Dermis blood vessel endothelial cell (primary cell): ENCODE measurements around the gene SYT15. TPM values are rescaled to one million over a fixed set of nuclear protein-coding genes. Genes with fewer than 3 reads are reported as not detected.
"Not testable (repeated sequence)": the region's sequence is repeated elsewhere in the genome, so short reads cannot be mapped to it uniquely, and the experiment has no call there.

ENCODE experiments used
- DNase-seq: peaks from one replicate; pipeline ENCODE4 v3.0.0; 2010
- total RNA-seq: library from RNA; depleted of rRNA; stranded (reverse); fragments of >200 nt; gene quantifications from 2 replicates; pipeline ENCODE4 v1.2.3, GENCODE V29; 2014

The SYT15 gene
- total RNA-seq, 1 donor from 2014 or later, result 0.51 TPM

DNA sequence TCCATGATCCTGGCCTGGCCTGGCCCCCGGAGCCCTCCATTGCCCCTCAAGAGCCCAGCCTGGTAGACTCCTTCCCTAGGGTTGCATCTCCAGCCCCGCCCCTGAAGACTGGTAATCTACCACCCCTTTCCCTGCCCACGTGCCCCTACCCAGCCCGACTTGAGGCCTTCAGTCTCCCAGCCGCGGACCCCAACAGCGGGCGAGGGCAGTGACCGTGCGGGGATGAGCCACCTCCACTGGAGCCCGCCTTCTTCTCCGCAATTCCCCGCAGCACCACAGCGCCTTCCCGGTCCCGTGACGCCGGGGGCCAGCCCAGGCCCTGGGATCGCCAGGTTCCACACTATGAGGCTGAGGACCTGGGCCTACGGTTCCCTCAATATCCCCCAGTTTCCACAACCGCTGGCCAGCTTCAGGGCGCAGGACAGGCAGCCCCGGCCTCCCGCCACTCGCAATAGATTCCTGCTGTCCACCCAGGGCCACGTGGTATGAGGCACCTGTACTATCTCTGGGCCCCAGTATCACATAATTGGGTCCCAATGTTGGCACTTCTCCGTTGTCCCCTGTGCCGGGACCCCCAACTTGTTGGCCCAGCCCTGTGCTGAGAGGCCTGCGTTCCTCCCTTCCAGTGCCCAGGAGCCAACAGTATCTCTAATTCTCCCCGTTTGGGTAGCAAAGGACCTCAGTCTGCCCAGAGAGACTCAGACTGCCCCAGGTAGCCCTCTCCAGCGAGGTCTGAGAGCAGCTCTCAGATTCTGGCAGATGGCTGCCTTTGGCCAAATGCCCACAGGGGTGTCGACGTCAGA, 21.4 kb upstream of the SYT15 start:
- DNase-seq, result no peak

- no peak for DNase-seq
Observed at GRCh38 chr10:46558122-46558391, 20.9 kb upstream of the SYT15 start.

GRCh38 chr10:46558392-46559185, 20.3 kb upstream of the SYT15 start:
- no peak for DNase-seq

GRCh38 chr10:46559231-46559671, 19.7 kb upstream of the SYT15 start:
- DNase-seq, result no peak

DNA sequence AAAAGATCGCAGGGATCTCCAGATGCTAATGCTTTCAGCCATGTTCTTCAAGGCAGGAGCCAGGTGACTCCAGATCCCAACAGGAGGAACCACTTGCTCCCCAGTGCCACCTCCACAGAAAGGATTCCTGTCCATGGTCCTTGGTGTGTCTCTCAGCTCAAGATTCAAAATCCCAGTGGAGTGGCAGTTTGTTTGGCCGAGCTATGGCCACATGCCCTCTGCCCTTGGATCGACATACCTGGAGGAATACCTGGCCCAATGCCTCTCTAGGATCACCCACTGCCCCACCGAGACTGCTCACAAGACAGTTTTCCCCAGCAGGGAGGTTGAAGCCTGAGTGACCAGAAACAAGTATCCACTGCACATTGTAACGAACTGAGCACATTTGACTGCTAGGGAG, 18.5 kb upstream of the SYT15 start:
- DNase-seq, result no peak

GRCh38 chr10:46560952-46561351, 18.0 kb upstream of the SYT15 start:
- no peak for DNase-seq

- DNase-seq, result peak; percentile 81
Observed at GRCh38 chr10:46565591-46566332, 13.2 kb upstream of the SYT15 start.

- DNase-seq, result not testable (repeated sequence)
Observed at GRCh38 chr10:46567151-46567550, 11.8 kb upstream of the SYT15 start.

GRCh38 chr10:46570655-46571054, 8.3 kb upstream of the SYT15 start:
- not testable (repeated sequence) for DNase-seq

DNA sequence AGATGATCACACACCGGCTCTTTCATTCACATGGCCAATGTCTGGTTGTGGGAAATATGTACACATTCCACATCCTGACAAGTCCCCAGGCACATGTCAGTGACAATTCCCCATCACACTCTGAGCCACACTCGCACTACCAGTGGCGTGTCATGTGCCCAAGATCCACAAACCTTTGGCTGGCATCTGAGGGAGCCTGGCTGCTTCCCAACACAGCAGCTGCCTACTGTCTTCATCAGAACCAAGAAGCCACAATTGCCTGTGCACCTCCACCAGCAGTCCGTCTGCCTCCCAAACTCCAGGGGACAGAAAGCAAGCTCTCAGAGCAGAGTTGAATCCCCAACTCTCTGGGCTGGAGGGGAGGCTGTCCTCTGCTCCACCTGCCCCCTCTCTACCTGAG, 6.2 kb upstream of the SYT15 start:
- DNase-seq, result not testable (repeated sequence)

- DNase-seq, result peak; percentile 28
Observed at GRCh38 chr10:46573314-46573713, 5.6 kb upstream of the SYT15 start.

GRCh38 chr10:46573884-46574283, 5.0 kb upstream of the SYT15 start:
- not testable (repeated sequence) for DNase-seq

DNA sequence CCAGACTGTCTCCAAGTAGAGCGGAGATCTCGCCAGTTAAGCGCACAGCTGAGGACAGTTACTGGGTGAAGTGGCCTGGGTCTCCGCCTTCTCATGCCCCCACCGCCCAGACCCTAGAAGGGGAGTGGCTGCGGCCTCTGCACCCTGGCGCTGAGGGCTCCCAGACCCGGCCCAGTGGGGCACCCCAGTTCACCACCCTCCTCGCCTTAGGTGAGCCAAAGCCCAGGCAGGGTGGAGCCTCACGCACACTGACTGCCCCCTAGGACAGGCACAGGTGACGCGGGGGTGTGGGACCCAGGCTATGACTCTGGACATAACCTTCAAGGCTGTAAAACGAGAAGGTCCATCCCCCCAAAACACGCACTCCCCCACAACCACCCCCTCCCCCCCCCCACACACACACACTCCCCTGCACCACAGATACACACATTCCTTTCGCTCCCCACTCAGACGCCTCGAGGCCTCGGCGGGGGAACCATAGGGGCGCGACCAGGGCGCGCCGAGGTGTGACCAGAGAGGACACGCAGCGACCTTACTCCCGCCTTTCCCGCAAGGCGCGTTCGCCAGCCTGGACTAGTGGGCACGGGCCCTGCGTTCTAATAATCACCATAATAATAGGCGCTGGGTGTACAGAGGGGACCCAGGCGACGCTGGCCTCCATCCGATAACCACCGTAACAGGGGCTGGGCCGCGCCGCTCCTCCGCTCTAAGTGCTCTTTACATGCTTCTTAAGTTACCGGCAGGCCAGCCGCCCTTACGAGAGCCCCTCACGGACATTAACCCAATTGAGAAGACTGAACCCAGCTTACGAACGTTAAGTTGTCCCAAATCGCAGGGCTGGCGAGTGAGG, 1.1 kb upstream of the SYT15 start:
- not testable (repeated sequence) for DNase-seq

DNA sequence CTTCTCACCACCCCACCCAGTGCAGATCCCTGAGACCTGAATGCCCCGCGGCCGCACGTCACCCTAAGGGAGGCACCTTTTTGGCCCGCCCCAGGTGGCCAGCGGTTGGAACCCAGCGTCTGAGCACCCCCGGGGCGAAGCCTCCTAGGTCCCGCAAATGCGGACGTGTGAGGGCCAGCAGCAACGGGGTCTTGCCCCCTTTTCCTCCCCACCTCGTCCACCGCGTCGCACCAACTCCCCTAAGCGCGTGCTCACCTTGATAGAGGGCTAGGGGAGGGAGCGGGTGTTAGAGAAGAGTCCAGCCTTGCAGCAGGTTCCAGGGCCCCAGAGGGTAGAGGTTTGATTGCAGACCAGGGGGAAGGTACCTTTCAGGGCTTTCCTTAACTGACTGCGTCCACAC, 450 bp downstream of the SYT15 start:
- DNase-seq, result not testable (repeated sequence)

DNA sequence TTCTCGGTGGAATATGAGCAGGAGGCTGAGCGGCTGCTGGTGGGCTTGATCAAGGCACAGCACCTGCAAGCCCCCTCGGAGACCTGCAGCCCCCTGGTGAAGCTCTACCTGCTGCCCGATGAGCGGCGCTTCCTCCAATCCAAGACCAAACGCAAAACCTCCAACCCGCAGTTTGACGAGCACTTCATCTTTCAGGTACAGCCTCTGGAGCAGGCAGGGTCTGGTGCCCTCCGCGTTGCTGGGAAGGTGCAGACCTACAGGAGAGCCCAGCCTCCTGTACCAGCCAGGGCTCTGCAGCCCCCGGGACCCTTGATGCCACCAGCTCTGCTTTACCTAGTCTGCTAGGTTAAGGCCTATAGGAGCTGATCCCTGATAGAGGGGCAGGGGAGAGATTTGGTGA, 3.1 kb downstream of the SYT15 start:
- not testable (repeated sequence) for DNase-seq

GRCh38 chr10:46582568-46582967, 3.6 kb downstream of the SYT15 start:
- not testable (repeated sequence) for DNase-seq

- not testable (repeated sequence) for DNase-seq
Observed at GRCh38 chr10:46584196-46584595, 5.3 kb downstream of the SYT15 start.

- not testable (repeated sequence) for DNase-seq
Observed at GRCh38 chr10:46585246-46585645, 6.3 kb downstream of the SYT15 start.

- not testable (repeated sequence) for DNase-seq
Observed at GRCh38 chr10:46587546-46587945, 8.6 kb downstream of the SYT15 start.

GRCh38 chr10:46588221-46588620, 9.3 kb downstream of the SYT15 start:
- not testable (repeated sequence) for DNase-seq

GRCh38 chr10:46589589-46589988, 10.7 kb downstream of the SYT15 start:
- not testable (repeated sequence) for DNase-seq

DNA sequence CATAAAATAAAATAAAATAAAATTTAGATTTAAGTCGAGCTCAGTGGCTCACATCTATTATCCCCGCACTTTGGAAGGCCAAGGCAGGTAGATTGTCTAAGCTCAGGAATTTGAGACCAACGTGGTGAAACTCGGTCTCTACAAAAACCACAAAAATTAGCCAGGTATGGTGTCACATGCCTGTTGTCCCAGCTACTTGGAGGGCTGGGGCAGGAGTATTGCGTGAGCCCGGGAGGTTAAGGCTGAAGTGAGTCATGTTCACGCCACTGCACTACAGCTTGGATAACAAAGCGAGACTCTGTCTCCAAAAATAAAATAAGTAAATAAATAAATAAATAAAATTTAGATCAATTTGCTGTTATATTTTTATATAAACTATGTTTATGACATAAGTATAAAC, 12.1 kb downstream of the SYT15 start:
- not testable (repeated sequence) for DNase-seq
